NCI-H510A (cell line): ENCODE data around the gene TMCO6.
"Not testable (repeated sequence)": the region's sequence is repeated elsewhere in the genome, so short reads cannot be mapped to it uniquely, and the experiment has no call there.

ENCODE experiments used
- DNase-seq: peaks from one replicate; lab custom pipeline; 2025; lab: John Stamatoyannopoulos, UW

The TMCO6 gene

GRCh38 chr5:140630292-140631035 lies 8.8 kb upstream of the TMCO6 start:
- DNase-seq, result no peak

DNA sequence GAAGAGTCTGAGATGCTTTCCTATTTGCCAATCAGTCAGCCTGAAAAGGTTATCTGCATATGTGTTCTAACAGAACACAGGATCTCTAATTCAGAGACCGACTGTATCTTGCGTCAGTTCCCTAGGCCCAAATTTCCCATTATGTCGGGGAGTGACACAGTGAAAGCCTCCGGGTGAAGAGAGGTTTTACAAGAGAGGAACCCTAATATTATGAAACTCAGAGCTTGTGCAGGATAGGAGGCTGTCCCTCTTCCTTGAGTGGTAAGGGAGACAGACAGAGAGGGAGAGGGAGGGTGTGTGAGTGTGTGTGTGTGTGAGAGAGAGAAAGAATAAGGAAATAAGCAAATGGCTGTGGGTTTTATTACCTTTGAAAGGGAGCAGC lies 8.2 kb upstream of the TMCO6 start:
- no peak for DNase-seq

GRCh38 chr5:140631831-140632365 lies 7.4 kb upstream of the TMCO6 start:
- no peak for DNase-seq

DNA sequence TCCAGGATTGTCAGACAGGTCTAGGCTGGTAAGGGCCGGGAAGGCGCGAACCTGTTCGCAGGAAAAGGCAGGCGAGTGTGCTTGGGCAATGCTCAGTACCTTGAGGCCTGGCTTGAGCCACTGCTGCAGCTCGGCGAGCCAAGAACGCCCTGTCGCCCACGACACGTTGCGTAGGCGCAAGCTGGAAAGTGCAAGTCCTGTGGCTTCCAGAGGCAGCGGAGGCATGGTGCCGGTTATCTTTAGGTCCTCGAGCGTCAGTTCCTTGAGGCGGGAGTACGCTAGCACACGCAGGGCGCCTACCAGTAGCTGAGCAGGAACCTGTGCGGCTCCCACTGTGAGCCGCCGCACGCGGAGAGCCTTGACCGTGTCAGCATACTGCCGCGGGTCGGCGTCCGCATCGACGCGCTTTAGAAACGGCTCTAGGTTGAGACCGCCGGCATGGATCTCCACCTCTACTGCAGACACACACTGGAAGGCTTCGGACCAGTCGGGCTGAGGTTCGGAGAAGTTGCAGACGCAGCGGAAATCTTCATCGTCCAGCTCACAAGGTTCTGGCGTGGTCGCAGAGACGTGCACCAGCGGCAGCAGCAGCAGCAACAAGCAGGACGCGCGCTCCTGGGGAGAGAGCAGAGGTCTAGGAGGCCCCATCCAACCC lies 6.8 kb upstream of the TMCO6 start:
- DNase-seq, result no peak

DNA sequence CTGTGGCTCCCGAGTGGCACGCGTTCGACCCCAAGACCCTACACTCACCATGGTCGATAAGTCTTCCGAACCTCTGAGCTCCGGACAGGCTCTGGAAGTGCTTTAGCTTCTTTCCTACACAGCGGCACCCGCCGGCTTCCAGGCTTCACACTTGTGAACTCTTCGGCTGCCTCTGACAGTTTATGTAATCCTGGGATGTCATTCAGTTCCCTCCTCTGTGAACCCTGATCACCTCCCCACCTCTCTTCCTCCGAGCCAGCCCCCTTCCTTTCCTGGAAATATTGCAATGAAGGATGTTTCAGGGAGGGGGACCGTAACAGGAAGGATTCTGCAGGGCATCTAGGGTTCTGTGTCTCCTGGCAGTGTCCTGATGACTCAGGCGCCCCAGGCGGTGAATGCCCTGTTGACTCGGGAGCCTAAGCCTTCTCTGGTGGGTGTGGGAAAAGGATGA lies 6.2 kb upstream of the TMCO6 start, which contains the start of gene CD14:
Gene CD14 (minus strand): TSS at position 155 of the 451 bp plus-strand sequence. CDS start 104 bp downstream, at position 51.
- no peak for DNase-seq

GRCh38 chr5:140633501-140633900 lies 5.8 kb upstream of the TMCO6 start:
- no peak for DNase-seq

- DNase-seq, result no peak
Measured at GRCh38 chr5:140634103-140634502, 5.1 kb upstream of the TMCO6 start.

DNA sequence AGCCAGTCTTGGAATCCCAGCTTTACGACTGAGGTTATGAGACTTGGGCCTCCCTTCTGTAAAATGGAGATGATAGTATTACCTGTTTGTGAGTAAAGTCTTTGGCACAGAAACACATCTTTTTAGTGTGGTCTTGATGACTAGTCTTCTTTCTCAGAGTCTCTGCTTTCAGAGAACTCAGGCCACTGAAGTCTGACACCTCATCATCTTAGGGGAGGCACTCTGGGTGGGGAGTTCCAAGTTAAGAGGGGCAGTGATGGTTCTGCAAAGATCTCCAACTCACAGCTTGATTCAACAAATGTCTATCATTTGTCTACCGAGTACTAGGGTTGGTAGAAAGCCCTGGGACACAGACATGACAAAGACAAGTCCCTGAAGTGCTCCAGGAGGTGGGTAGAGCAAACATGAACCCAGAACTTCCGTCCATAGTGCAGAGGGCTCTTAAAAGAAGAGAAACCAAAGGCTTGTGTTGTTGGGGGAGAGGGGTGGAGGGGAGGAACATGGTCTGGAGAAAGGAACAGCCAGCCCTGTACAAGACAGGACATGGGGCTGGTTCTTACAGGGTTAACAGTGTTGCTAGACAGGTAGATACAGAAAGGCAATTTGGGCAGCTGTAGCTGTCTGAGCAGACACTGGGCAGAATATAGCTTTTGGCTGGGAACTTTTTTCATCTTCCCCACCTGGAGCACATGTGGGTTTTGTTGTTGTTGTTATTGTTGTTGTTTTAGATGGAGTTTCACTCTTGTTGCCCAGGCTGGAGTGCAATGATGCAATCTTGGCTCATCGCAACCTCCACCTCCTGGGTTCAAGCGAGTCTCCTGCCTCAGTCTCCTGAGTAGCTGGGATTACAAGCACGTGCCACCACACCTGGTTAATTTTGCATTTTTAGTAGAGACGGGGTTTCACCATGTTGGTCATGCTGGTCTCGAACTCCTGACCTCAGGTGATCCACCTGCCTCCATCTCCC lies 3.7 kb upstream of the TMCO6 start:
- DNase-seq, result no peak

DNA sequence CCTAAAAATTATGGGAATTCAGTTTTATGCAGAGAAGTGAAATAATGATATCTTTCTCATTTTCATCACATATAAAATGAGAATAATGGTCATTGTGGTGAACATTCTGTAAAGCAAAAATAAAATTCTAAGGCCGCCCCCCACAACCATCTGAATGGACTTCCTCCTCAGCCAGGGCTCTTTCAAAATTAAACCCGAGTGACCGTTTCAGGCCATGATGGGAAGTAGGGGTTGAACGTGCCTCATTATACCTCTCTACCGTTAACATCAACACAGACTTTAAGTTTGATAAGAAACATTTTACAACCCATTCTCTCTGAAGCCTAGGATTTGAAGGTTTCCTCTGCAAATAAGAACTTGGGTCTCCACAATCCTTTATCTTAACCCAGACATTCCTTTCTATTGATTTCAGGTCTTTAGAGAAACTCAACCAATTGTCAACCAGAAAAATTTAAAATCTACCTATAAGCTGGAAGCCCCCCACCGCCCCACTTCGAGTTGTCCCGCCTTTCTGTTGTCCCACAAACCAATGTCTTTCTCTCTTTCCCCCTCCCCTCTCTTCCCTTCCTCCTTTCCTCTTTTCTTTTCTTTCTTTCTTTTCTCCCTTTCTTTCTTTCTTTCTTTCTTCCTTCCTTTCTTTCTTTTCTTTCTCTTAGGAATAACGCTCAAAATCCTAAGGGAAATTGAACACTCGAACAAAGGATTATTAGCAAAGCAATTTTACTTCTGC lies 1.7 kb upstream of the TMCO6 start:
- DNase-seq, result no peak

GRCh38 chr5:140638898-140639147 lies 428 bp upstream of the TMCO6 start:
- not testable (repeated sequence) for DNase-seq

GRCh38 chr5:140641716-140642115 lies 2.5 kb downstream of the TMCO6 start:
- DNase-seq, result no peak

GRCh38 chr5:140642718-140643117 lies 3.5 kb downstream of the TMCO6 start:
- no peak for DNase-seq

- DNase-seq, result no peak
Measured at GRCh38 chr5:140647042-140647419, 7.8 kb downstream of the TMCO6 start.

DNA sequence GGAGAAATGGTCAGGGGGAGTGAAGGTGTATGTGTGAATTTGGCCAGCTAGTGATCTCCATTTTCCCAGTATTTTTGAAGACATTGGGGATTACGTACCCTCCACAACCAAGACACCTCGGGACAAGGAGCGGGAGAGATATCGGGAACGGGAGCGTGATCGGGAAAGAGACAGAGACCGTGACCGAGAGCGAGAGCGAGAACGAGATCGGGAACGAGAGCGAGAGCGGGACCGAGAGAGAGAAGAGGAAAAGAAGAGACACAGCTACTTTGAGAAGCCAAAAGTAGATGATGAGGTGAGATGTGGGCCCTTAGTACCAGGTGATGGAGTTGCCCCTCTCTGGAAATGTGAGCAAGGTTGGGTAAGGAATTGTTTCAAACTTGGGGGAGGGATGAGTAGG lies 19.6 kb downstream of the TMCO6 start:
- DNase-seq, result no peak

DNA sequence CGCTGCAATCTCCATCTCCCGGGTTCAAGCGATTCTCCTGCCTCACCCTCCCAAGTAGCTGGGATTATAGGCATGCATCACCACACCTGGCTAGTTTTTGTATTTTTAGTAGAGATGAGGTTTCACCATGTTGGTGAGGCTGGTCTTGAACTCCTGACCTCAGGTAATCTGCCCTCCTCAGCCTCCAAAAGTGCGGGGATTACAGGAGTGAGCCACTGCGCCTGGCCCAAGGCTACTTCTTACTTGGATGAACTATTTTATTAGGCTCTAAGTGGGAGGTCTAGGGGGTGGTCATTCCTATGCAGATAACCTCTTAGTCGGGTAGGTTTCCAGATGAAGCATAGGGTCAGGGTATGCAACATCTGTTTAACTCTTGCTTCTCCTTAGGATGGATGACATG lies 21.1 kb downstream of the TMCO6 start:
- DNase-seq, result not testable (repeated sequence)

- no peak for DNase-seq
Measured at GRCh38 chr5:140664030-140664358, 24.7 kb downstream of the TMCO6 start.

- peak; percentile 83 for DNase-seq
Measured at GRCh38 chr5:140664359-140665119, 25.3 kb downstream of the TMCO6 start, which contains the start of gene WDR55. WDR55 (plus strand) TSS chr5:140664904; CDS start chr5:140664913, 9 bp downstream.

DNA sequence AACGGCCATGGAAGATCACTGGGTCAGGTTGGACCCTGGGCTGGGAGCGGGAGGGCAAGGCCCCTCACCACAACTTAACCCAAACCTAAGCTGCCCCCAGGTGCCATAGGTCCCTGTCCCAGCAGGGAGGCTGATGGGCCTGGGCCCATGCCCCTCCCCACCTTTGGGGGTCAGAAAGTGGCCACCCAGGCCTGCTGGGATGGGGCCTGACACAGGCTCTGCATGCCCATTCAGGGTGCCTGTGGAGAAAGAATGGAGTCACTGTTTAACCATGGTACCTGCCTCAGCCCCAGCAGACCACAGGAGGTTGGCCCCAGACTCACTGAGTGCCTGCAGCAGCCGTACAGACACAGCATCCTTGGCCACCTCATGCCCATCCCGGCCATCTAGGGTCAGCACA lies 31.8 kb downstream of the TMCO6 start:
- not testable (repeated sequence) for DNase-seq

- DNase-seq, result no peak
Measured at GRCh38 chr5:140671472-140672125, 32.3 kb downstream of the TMCO6 start.

DNA sequence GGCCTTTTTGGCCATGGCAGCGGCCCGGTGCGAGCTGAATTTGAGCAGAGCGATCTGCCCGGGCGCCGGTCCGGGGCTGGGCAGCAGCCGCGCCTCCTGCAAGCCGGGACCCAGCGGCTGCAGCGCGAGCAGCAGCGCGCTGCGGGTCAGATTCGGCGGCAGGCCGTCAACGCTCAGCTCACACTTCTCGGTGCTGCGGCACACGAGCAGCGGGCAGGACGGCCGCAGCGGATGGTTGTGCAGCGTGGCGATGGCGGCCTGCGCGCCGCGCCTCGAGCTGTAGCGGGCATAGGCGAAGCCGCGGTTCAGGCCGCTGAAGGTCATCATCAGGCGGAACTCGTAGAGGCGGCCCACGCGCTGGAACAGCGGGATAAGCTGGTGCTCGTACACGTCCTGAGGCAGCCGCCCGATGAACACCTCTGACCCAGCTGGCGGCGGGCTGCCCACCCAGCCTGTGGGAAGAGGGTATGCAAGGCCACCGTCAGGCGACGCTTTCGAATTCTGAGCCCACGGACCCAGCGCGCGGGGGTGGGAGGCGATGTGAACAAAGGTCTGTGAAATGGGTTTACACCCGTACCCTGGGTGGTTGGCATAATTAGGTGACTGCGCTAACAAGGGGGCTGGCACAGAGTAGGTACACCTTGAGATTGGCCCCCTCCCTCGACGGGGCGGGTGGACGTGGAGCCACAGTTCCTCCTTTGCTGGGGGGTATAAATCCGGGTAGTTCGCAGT lies 33.4 kb downstream of the TMCO6 start:
- DNase-seq, result no peak
